Measurements from ENCODE around the gene FTO. TPM values are rescaled to one million over a fixed set of nuclear protein-coding genes. Genes with fewer than 3 reads are reported as not detected.

The FTO gene
- total RNA-seq, 1 experiment from 2014 or later = 43.0 TPM

- no peak for DNase-seq (ENCODE audit: low spot score)
- in situ Hi-C loops (cut with HindIII; ENCODE audit: low sequenced_read_pairs) = no loop called here
Observed at GRCh38 chr16:53812914-53813313, 109.0 kb downstream of the FTO start.

- in situ Hi-C loops (cut with HindIII; ENCODE audit: low sequenced_read_pairs) = no loop called here
Observed at GRCh38 chr16:53814801-53815200, 110.8 kb downstream of the FTO start.

GRCh38 chr16:53816211-53816836, 112.4 kb downstream of the FTO start:
- in situ Hi-C loops (cut with HindIII; ENCODE audit: low sequenced_read_pairs) = no loop called here
- DNase-seq (ENCODE audit: low spot score) = no peak

More at GRCh38 chr16:53814801-53815200, 110.8 kb downstream of the FTO start:
- DNase-seq (ENCODE audit: low spot score) = no peak

GRCh38 chr16:53817117-53817755, 113.3 kb downstream of the FTO start:
- no peak for DNase-seq (ENCODE audit: low spot score)
- in situ Hi-C loops (cut with HindIII; ENCODE audit: low sequenced_read_pairs) = no loop called here

- in situ Hi-C loops (cut with HindIII; ENCODE audit: low sequenced_read_pairs) = no loop called here
- no peak for DNase-seq (ENCODE audit: low spot score)
Observed at GRCh38 chr16:53817812-53818550, 114.0 kb downstream of the FTO start.

- DNase-seq (ENCODE audit: low spot score) = no peak
- in situ Hi-C loops (cut with HindIII; ENCODE audit: low sequenced_read_pairs) = no loop called here
Observed at GRCh38 chr16:53821487-53821886, 117.5 kb downstream of the FTO start.

- DNase-seq (ENCODE audit: low spot score) = no peak
- in situ Hi-C loops (cut with HindIII; ENCODE audit: low sequenced_read_pairs) = no loop called here
Observed at GRCh38 chr16:53821957-53822625, 118.1 kb downstream of the FTO start.

- in situ Hi-C loops (cut with HindIII; ENCODE audit: low sequenced_read_pairs) = no loop called here
- no peak for DNase-seq (ENCODE audit: low spot score)
Observed at GRCh38 chr16:53822936-53823529, 119.1 kb downstream of the FTO start.

GRCh38 chr16:53826658-53827057, 122.7 kb downstream of the FTO start:
- in situ Hi-C loops (cut with HindIII; ENCODE audit: low sequenced_read_pairs) = no loop called here
- peak; percentile 59 for DNase-seq (ENCODE audit: low spot score)

GRCh38 chr16:53827741-53828140, 123.8 kb downstream of the FTO start:
- in situ Hi-C loops (cut with HindIII; ENCODE audit: low sequenced_read_pairs) = no loop called here
- DNase-seq (ENCODE audit: low spot score) = no peak

- no peak for DNase-seq (ENCODE audit: low spot score)
Observed at GRCh38 chr16:53829186-53829747, 125.3 kb downstream of the FTO start.

GRCh38 chr16:53832896-53833544, 129.1 kb downstream of the FTO start:
- no peak for DNase-seq (ENCODE audit: low spot score)
- in situ Hi-C loops (cut with HindIII; ENCODE audit: low sequenced_read_pairs) = no loop called here

More at GRCh38 chr16:53829186-53829747, 125.3 kb downstream of the FTO start:
- in situ Hi-C loops (cut with HindIII; ENCODE audit: low sequenced_read_pairs) = no loop called here

GRCh38 chr16:53836142-53836541, 132.2 kb downstream of the FTO start:
- in situ Hi-C loops (cut with HindIII; ENCODE audit: low sequenced_read_pairs) = no loop called here
- DNase-seq (ENCODE audit: low spot score) = no peak

GRCh38 chr16:53836680-53837079, 132.7 kb downstream of the FTO start:
- in situ Hi-C loops (cut with HindIII; ENCODE audit: low sequenced_read_pairs) = no loop called here
- no peak for DNase-seq (ENCODE audit: low spot score)

- in situ Hi-C loops (cut with HindIII; ENCODE audit: low sequenced_read_pairs) = no loop called here
- no peak for DNase-seq (ENCODE audit: low spot score)
Observed at GRCh38 chr16:53837426-53837825, 133.5 kb downstream of the FTO start.

GRCh38 chr16:53839150-53839549, 135.2 kb downstream of the FTO start:
- in situ Hi-C loops (cut with HindIII; ENCODE audit: low sequenced_read_pairs) = no loop called here
- DNase-seq (ENCODE audit: low spot score) = no peak

- in situ Hi-C loops (cut with HindIII; ENCODE audit: low sequenced_read_pairs) = no loop called here
Observed at GRCh38 chr16:53840456-53840855, 136.5 kb downstream of the FTO start.

GRCh38 chr16:53841884-53842283, 137.9 kb downstream of the FTO start:
- DNase-seq (ENCODE audit: low spot score) = no peak
- in situ Hi-C loops (cut with HindIII; ENCODE audit: low sequenced_read_pairs) = no loop called here

More at GRCh38 chr16:53840456-53840855, 136.5 kb downstream of the FTO start:
- DNase-seq (ENCODE audit: low spot score) = no peak

- no peak for DNase-seq (ENCODE audit: low spot score)
- in situ Hi-C loops (cut with HindIII; ENCODE audit: low sequenced_read_pairs) = no loop called here
Observed at GRCh38 chr16:53843084-53843483, 139.1 kb downstream of the FTO start.
